Tibial nerve (tissue), 4 donors: Measurements from ENCODE around the gene NCAM2. TPM values are rescaled to one million over a fixed set of nuclear protein-coding genes. Genes with fewer than 3 reads are reported as not detected.

Source experiments
- DNase-seq, 2 donors: peaks; one replicate each; pipeline ENCODE4 v3.0.0-alpha.2; 2019; ENCODE audit warnings: low spot score in 2 of 2
- H3K27ac ChIP-seq, 4 donors: fragments of 200-600 bp; sonication (generic) in 3 of 4; one replicate each; pipeline ENCODE4 v1.5.1; 2017 to 2019; ENCODE audit warnings: mild to moderate bottlenecking in 1 of 4
- H3K27me3 ChIP-seq, 2 donors: fragments of 200-600 bp; sonication (generic) in 1 of 2; one replicate each; pipeline versions ENCODE4 v1.5.1 to v1.6.0; 2017 to 2019
- H3K36me3 ChIP-seq, 3 donors: fragments of 200-600 bp; sonication (generic); one replicate each; pipeline ENCODE4 v1.5.1; 2018 to 2019
- H3K4me1 ChIP-seq, 4 donors: fragments of 200-600 bp; sonication (generic) in 3 of 4; one replicate each; pipeline ENCODE4 v1.5.1; 2017 to 2019
- H3K4me3 ChIP-seq, 4 donors: fragments of 200-600 bp; sonication (generic) in 3 of 4; one replicate each; pipeline ENCODE4 v1.5.1; 2017 to 2019; ENCODE audit warnings: mild to moderate bottlenecking in 1 of 4, moderate library complexity in 1 of 4
- H3K9me3 ChIP-seq, 4 donors: fragments of 200-600 bp; sonication (generic) in 3 of 4; one replicate each; pipeline ENCODE4 v1.5.1; 2017 to 2019
- CTCF ChIP-seq, 5 experiments: fragments of 200-600 bp in 3 of 5; fragments of 450-650 bp in 2 of 5; sonication (generic) in 3 of 5; IDR thresholded peaks; one replicate each; pipeline ENCODE4 v1.5.1; 2016 to 2019; ENCODE audit warnings: antibody characterized with exemption in 5 of 5, mild to moderate bottlenecking in 3 of 5, moderate library complexity in 2 of 5
- EP300 ChIP-seq, 2 donors: sonication (generic); formaldehyde crosslinking; IDR thresholded peaks; one replicate each; pipeline ENCODE4 v1.6.1; 2017; ENCODE audit warnings: antibody characterized with exemption in 2 of 2, mild to moderate bottlenecking in 1 of 2
- POLR2A ChIP-seq, 2 donors: fragments of 450-650 bp; IDR thresholded peaks; one replicate each; pipeline ENCODE4 v1.6.1; 2017; ENCODE audit warnings: antibody characterized with exemption in 2 of 2, mild to moderate bottlenecking in 2 of 2, moderate library complexity in 2 of 2
- WGBS, 2 donors: methylation state at CpG; one replicate each; pipeline ENCODE4 v1.1.5; 2018; 5-methylcytosine and 5-hydroxymethylcytosine counted together
- total RNA-seq, 4 donors: library from RNA; depleted of rRNA; stranded (reverse); fragments of >200 nt; gene quantifications; one replicate each; pipeline ENCODE4 v1.1.0, GENCODE V29; 2016

NCAM2 gene
- total RNA-seq, 4 donors from 2014 or later, result 15.1 to 29.7 (median 23.9) TPM

DNA sequence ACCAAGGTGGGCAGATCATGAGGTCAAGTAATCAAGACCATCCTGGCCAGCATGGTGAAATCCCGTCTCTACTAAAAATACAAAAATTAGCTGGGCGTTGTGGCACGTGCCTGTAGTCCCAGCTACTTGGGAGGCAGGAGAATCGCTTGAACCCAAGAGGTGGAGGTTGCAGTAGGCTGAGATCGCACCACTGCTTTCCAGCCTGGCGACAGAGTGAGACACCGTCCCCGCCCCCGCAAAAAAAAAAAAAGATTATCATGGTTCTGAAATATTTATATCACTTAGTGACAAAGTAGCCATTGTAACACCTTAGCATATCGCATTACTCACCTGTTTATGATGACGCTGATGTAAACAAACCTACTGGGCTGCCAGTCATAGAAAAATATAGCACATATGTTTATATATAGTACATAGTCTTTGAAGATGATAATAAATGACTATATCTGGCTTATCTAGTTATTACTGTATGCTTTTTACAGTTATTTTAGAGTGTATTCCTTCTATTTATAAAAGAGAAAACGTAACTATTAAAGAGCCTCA, 160.2 kb downstream of the NCAM2 start:
- Histone ChIP-seq H3K27ac (no peak overlapping the region), H3K36me3 (no peaks in the 10 kb centered on the region), H3K27me3 (no peaks in the 10 kb centered on the region), H3K4me1 (peaks cover 0 to 6% (median 0%) of the 10 kb centered on the region in 4 donors), H3K4me3 (no peak overlapping the region), H3K9me3 (no peaks in the 10 kb centered on the region)
- TF ChIP-seq EP300 (IDR thresholded peaks at IDR 0.05), result no peak
- no peak for TF ChIP-seq POLR2A (IDR thresholded peaks at IDR 0.05)
- DNase-seq, result no peak
- 94 to 96% methylated on average over 12 of the region's 12 CpGs for WGBS, 2 donors

DNA sequence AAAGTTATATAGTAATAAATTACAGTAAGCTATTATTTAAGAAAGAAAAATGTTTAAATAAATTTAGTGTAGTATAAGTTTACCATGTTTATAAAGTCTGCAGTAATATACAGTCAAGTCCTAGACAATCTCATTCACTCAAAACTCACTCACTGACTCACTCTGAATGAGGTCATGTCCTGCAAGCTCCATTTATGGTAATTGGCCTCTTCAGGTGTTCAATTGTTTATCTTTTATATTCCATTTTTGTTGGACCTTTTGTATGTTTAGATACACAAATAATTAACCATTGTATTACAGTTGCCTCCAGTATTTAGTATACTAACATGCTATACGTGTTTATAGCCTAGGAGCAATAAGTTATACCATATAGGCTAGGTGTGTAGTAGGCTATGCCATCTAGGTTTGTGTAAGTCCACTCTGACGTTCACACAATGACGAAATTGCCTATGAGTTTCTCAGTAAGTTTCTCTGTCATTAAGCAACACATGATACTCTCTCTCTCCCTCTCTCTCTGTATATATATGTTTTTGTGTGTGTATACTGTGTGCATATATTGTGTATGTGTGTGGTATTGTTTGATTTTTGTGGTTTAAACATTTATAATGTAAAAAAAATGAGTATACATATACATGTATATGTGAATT, 161.2 kb downstream of the NCAM2 start:
- peaks cover 0 to 13% (median 0%) of the 10 kb centered on the region in 4 donors for H3K4me1 ChIP-seq
- no peaks in the 10 kb centered on the region for H3K9me3 ChIP-seq
- DNase-seq, result no peak
- H3K27me3 ChIP-seq, result no peaks in the 10 kb centered on the region
- H3K36me3 ChIP-seq, result no peaks in the 10 kb centered on the region
- H3K4me3 ChIP-seq, result no peak overlapping the region
- 81 to 89% methylated on average over 3 of the region's 3 CpGs for WGBS, 2 donors
- no peak overlapping the region for H3K27ac ChIP-seq
- no peak for TF ChIP-seq POLR2A (IDR thresholded peaks at IDR 0.05)
- TF ChIP-seq EP300 (IDR thresholded peaks at IDR 0.05), result no peak
- TF ChIP-seq CTCF (IDR thresholded peaks at IDR 0.05), result no peak

DNA sequence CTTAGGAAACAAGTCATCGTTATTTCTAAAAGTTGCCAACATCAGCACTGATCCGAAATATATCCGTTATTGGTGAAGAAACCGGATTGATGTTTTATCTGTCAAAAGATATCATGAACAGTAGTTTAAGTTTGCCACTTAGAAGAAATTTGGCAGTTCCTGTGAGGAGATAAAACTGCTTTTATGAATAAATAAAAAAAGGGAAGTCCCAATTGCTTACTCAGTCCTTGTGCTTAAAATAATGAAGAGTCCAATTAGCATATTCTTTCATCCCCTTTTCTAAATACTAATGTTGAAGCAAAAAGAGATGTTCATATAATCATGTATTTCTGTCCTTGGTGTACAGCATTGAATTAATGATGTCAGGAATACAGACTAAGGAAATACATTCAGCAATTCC, 164.6 kb downstream of the NCAM2 start:
- no peak for DNase-seq
- Histone ChIP-seq H3K27me3 (no peaks in the 10 kb centered on the region), H3K4me3 (no peak overlapping the region), H3K4me1 (peaks cover 0 to 27% (median 0%) of the 10 kb centered on the region in 4 donors), H3K36me3 (no peaks in the 10 kb centered on the region), H3K9me3 (peaks cover 0 to 5% (median 0%) of the 10 kb centered on the region in 4 donors), H3K27ac (no peak overlapping the region)
- WGBS, 2 donors, result 84 to 91% methylated on average over 4 of the region's 4 CpGs
- no peak for TF ChIP-seq POLR2A (IDR thresholded peaks at IDR 0.05)
- no peak for TF ChIP-seq EP300 (IDR thresholded peaks at IDR 0.05)
- TF ChIP-seq CTCF (IDR thresholded peaks at IDR 0.05), result no peak

DNA sequence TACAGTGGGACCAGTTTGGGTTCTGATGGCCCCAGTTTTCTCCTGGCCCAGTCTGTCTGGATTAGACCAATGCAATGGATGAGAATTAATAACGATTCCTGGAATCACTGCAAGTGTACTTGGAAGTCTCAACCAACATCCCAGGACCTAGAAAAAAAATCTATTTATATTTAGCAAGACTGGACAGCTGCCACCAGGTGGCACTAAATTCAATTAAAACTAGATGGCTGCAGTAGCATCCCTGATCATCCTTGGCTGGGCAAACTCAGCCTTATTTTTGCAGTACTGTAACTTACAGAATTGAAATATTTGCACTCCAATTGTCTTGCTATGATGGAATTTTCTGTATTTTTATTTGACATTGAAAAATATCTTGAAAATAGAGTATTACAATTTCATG, 165.7 kb downstream of the NCAM2 start:
- H3K36me3 ChIP-seq, result no peaks in the 10 kb centered on the region
- no peak overlapping the region for H3K27ac ChIP-seq
- H3K27me3 ChIP-seq, result no peaks in the 10 kb centered on the region
- DNase-seq, result peak; percentile 24 to 67
- H3K4me1 ChIP-seq, result peaks cover 0 to 27% (median 0%) of the 10 kb centered on the region in 4 donors
- peaks cover 0 to 5% (median 0%) of the 10 kb centered on the region in 4 donors for H3K9me3 ChIP-seq
- 23 to 24% methylated on average over 1 of the region's 1 CpG for WGBS, 2 donors
- TF ChIP-seq EP300 (IDR thresholded peaks at IDR 0.05), result no peak
- peak; percentile 31 to 56 (median 37) for TF ChIP-seq CTCF (IDR thresholded peaks at IDR 0.05)
- H3K4me3 ChIP-seq, result no peak overlapping the region

DNA sequence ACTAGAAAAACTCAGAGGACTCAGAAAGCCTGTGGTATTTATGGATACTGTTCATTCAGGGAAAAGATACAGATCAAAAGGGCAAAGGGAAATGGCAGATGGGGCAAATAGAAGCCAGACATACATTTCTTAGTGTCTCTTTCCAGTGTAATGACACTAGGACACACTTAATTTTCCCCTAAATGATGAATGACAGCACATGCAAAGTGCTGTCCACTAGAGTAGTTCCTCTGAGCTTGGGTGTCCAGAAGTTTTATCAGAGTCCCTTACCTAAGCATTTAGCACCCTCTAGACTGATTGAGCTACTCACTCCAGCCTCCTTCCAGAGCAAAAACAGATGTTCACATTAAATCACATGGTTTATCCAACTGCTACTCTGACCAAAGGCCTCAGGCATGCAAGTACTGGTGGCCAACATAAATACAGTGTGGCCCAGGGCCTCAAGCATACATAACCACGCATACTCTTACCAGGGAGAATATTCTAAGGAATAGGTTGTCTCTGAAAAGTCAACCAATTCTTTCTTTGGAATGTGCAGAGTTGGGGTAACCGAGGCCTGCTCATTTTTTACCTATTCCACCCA, 166.9 kb downstream of the NCAM2 start:
- TF ChIP-seq POLR2A (IDR thresholded peaks at IDR 0.05) (no peak), CTCF (IDR thresholded peaks at IDR 0.05) (no peak), EP300 (IDR thresholded peaks at IDR 0.05) (peak in 1 of 2 donors; percentile 23)
- WGBS, 2 donors, result 32 to 42% methylated on average over 2 of the region's 2 CpGs

More for the DNA sequence above, 166.9 kb downstream of the NCAM2 start:
- H3K9me3 ChIP-seq, result peaks cover 0 to 5% (median 0%) of the 10 kb centered on the region in 4 donors
- H3K27me3 ChIP-seq, result no peaks in the 10 kb centered on the region
- no peak overlapping the region for H3K4me3 ChIP-seq
- H3K27ac ChIP-seq, result peak overlapping the region in 1 of 4 donors; percentile 32
- peak in 1 of 2 donors; percentile 26 for DNase-seq
- peaks cover 0 to 27% (median 0%) of the 10 kb centered on the region in 4 donors for H3K4me1 ChIP-seq
- H3K36me3 ChIP-seq, result no peaks in the 10 kb centered on the region
